GM18505 (cell line): ENCODE results near the gene TIMELESS.

Experiments
- ATAC-seq: cut with Tn5 transposase; IDR thresholded peaks from one replicate; pipeline ENCODE4 v1.9.1; 2021; ENCODE audit not compliant: unreplicated experiment
- POLR2A ChIP-seq: IDR thresholded peaks from 4 replicates; pipeline ENCODE4 v1.6.1; 2011; ENCODE audit warnings: borderline replicate concordance; ENCODE audit not compliant: insufficient read depth, insufficient read length; ENCODE audit errors: extremely low read depth

Gene TIMELESS

DNA sequence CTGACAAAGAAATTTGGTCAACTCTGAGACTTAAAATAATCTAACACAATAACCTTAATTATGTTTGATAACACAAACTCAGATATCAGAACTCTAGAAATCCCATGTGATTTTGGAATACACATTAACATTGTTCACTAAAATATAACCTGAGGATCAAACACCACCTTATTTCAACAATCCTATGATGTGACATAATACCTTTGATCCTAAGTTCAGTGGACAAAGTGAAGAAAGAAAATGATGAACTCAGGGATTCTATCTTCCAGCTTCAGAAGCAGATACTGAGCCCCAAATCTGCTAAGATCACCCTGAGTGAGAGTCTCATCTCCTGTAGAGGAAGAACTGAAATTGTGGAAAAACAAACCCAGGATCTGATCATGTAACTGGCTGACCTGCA, 50.9 kb downstream of the TIMELESS start:
- no peak for ATAC-seq
- TF ChIP-seq POLR2A, result no peak

GRCh38 chr12:56392331-56392730, 56.9 kb downstream of the TIMELESS start:
- TF ChIP-seq POLR2A, result no peak
- no peak for ATAC-seq

DNA sequence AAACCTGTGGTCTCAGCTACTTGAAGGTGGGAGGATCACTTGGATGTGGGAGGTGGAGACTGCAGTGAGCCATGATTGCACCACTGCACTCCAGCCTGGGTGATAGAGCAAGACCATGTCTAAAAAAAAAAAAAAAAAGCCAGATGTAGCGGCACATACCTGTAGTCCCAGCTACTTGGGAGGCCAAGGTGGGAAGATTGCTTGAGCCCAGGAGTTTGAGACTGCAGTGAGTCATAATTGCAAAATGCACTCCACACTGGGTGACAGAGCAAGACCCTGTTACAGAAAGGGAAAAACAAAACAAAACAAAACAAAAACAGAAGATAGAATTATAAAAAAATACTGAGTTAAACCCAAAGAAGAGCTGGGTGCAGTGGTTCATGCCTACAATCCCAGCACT, 57.5 kb downstream of the TIMELESS start:
- no peak for TF ChIP-seq POLR2A
- ATAC-seq, result no peak

DNA sequence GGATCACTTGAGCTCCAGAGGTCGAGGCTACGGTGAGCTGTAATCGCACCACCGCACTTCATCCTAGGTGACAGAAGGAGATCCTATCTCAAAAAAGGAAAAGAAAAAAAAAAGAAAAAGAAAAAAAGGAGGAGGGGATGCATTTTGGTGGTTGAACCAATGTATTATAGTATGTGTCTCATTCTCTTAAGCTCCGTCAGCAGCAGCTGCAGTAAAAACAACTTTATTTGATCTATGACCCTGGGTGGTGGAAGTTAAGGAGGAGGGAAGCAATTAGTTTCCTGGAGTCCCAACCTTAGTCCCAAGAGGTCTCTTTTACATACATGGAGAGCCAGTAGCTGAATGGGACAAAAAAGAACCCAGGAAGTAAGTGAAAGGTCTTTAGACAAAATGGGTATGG, 59.8 kb downstream of the TIMELESS start:
- no peak for TF ChIP-seq POLR2A
- no peak for ATAC-seq

GRCh38 chr12:56387152-56387736, 62.0 kb downstream of the TIMELESS start:
- no peak for TF ChIP-seq POLR2A
- ATAC-seq, result no peak

GRCh38 chr12:56385873-56386272, 63.4 kb downstream of the TIMELESS start:
- no peak for TF ChIP-seq POLR2A
- ATAC-seq, result no peak

DNA sequence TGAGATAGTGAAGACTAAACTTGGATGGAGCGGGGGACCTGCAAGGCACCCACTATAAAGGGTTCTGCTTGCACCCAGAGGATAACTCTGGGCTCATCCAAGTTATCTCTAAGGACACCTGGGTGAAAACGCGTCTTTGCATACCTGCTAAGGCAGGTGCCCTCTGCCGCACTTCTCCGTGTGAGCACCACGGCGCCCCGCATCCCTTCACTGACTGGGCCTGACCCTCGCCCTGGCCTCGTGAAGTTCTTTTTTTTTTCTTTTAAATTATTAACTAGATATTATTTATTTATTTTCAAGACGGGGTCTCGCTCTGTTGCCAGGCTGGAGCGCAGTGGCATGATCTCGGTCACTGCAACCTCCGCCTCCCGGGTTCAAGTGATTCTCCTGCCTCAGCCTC, 66.6 kb downstream of the TIMELESS start:
- no peak for ATAC-seq
- no peak for TF ChIP-seq POLR2A

GRCh38 chr12:56377989-56378316, 71.3 kb downstream of the TIMELESS start:
- no peak for TF ChIP-seq POLR2A
- ATAC-seq, result no peak

DNA sequence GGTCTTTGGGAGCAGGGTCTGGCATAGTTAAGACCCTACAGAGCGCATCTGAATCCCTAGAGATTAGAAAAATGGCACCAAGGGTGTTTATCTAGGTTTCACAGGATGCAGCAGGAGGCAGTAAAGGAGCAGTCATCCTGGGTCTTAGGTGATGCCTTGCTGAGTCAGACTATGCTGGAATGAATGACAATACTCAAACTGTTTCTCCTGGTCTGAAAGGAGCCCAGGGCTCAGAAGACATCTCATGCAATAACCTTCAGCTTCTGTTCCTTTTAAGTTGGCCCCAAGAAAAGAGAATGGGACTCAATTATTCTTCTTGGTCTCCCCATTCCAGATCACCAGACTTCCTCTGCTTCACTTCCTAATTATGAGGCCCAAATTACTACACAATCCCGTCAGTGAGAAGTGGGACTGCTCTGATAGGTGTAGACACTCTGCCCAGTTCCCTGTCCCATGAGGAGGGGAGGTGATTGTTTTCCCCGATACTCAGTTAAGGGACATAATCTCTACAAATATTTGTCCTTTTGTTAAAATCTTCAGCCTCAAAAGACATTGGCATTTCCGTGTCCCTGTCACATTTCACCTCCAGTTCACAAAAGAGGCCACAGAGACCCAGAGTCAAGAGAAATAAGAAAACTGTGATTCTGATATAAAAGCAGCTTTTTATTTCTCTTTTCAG, 71.8 kb downstream of the TIMELESS start:
- TF ChIP-seq POLR2A, result no peak
- no peak for ATAC-seq

- peak; percentile 26 for TF ChIP-seq POLR2A
- peak; percentile 84 for ATAC-seq
Observed at GRCh38 chr12:56375598-56376434, 73.4 kb downstream of the TIMELESS start.

DNA sequence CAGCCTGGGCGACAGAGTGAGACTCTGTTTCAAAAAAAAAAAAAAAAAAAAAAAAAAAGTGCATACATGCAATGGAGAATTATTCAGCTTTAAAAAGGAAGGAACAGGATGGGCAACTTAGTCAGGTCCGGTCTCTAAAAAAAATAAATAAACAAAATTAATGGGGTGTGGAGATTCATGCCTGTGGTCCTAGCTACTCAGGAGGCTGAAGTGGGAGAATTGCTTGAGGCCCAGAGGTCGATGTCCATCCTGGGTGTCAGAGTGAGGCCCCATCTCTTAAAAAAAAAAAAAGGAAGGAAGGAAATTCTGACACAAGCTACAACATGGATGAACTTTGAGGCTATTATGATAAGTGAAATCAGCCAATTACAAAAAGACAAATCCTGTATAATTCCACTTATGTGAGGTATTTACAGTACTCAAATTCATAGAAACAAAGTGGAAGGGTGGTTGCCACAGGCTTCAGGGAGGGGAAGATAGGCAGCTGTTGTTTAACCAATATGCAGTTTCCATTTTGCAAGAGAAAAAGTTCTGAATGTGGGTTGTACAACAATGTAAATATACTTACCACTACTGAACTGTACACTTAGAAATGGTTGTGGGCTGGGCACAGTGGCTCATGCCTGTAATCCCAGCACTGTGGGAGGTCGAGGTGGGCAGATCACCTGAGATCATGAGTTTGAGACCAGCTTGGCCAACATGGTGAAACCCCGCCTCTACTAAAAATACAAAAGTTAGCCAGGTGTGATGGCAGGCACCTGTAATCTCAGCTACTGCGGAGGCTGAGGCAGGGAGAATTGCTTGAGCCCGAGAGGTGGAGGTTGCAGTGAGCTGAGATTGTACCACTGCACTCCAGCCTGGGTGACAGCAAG, 74.3 kb downstream of the TIMELESS start:
- TF ChIP-seq POLR2A, result no peak
- peak; percentile 29 for ATAC-seq

GRCh38 chr12:56373515-56373914, 75.7 kb downstream of the TIMELESS start:
- ATAC-seq, result no peak
- TF ChIP-seq POLR2A, result no peak

GRCh38 chr12:56366948-56367347, 82.3 kb downstream of the TIMELESS start:
- no peak for ATAC-seq
- TF ChIP-seq POLR2A, result no peak
